Activated CD8-positive, alpha-beta T cell treated with anti-CD3 and anti-CD28 coated beads for 36 hours (primary cell): Measurements from ENCODE around the gene CRACR2A. TPM values are rescaled to one million over a fixed set of nuclear protein-coding genes. Genes with fewer than 3 reads are reported as not detected.

Experiments used
- ATAC-seq: fragments of 200-7000 bp; cut with Tn5 transposase; one replicate; pipeline ENCODE4 v1.10.0; 2021; ENCODE audit warnings: mild to moderate bottlenecking, moderate library complexity
- CTCF ChIA-PET: fragments of 350-600 bp; sonication (Branson Sonifier 250); formaldehyde crosslinking; loops from one replicate; lab custom pipeline; 2021; ENCODE audit warnings: antibody characterized with exemption; lab: Charles Lee
- POLR2A ChIA-PET: fragments of 350-600 bp; sonication (Branson Sonifier 250); formaldehyde crosslinking; loops from one replicate; lab custom pipeline; 2021; ENCODE audit warnings: antibody characterized with exemption; lab: Charles Lee
- DNase-seq: peaks from one replicate; pipeline ENCODE4 v3.0.0-alpha.2; 2020
- H3K27ac Mint-ChIP-seq: one replicate; pipeline ENCODE4 v1.8.0; 2021; ENCODE audit warnings: mild to moderate bottlenecking, mixed read lengths
- H3K27me3 Mint-ChIP-seq: one replicate; pipeline ENCODE4 v1.8.0; 2021; ENCODE audit warnings: mixed read lengths
- H3K36me3 Mint-ChIP-seq: one replicate; pipeline ENCODE4 v1.8.0; 2021; ENCODE audit warnings: low read depth, mixed read lengths
- H3K4me1 Mint-ChIP-seq: one replicate; pipeline ENCODE4 v1.8.0; 2021; ENCODE audit warnings: low read depth, mixed read lengths
- H3K4me3 Mint-ChIP-seq: one replicate; pipeline ENCODE4 v1.8.0; 2021; ENCODE audit warnings: mild to moderate bottlenecking, moderate library complexity, mixed read lengths
- H3K9me3 Mint-ChIP-seq: one replicate; pipeline ENCODE4 v1.8.0; 2021; ENCODE audit warnings: mixed read lengths
- CTCF ChIP-seq: fragments of 200-600 bp; IDR thresholded peaks from one replicate; pipeline ENCODE4 v1.8.0; 2022; ENCODE audit warnings: antibody characterized with exemption, mild to moderate bottlenecking
- intact Hi-C: fragments of 100-400 bp; cut with micrococcal nuclease; formaldehyde crosslinking; loops from one replicate; pipeline ENCODE4 v1.10.0; 2022
- total RNA-seq, 2 experiments: library from RNA; stranded (reverse); gene quantifications; one replicate each; pipeline ENCODE4 v1.2.3, GENCODE V29; 2021

The CRACR2A gene
- total RNA-seq, 2 experiments from 2014 or later: 21.2 to 24.7 TPM

DNA sequence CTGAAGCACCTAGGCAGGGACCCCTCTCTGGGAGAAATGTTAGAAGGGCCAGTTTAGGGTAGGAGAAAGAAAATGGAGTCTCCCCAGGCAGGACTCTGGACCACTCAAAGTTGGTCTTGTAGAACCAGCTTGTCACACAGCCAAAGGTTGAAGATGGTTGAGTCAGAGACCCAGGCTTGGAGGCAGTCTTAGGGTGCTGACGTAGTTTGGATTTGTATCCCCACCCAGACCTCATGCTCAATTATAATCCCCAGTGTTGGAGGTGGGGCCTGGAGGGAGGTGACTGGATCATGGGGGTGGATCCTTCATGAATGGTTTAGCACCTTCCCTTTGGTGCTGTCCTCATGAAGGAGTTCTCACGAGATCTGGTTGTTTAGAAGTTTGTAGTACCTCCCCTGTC is 121.2 kb downstream of the CRACR2A start:
- no peak overlapping the region for H3K27ac Mint-ChIP-seq
- H3K4me3 Mint-ChIP-seq: no peak overlapping the region
- no peaks in the 10 kb centered on the region for H3K4me1 Mint-ChIP-seq
- ATAC-seq (no peak), DNase-seq (no peak)
- peaks cover 21% of the 10 kb centered on the region for H3K36me3 Mint-ChIP-seq
- ChIA-PET CTCF (interaction anchor here (0.9 kb wide), 1 partner anchor 356 kb away, joined by 3 read pairs; no protein-coding TSS in a partner anchor), POLR2A (no interaction called here)
- no peaks in the 10 kb centered on the region for H3K27me3 Mint-ChIP-seq
- no peak for TF ChIP-seq CTCF
- H3K9me3 Mint-ChIP-seq: no peaks in the 10 kb centered on the region
- intact Hi-C loops: no loop called here

GRCh38 chr12:3631272-3631637 is 121.7 kb downstream of the CRACR2A start:
- Mint-ChIP-seq H3K9me3 (no peaks in the 10 kb centered on the region), H3K27me3 (no peaks in the 10 kb centered on the region), H3K36me3 (peaks cover 21% of the 10 kb centered on the region), H3K27ac (no peak overlapping the region), H3K4me1 (no peaks in the 10 kb centered on the region), H3K4me3 (no peak overlapping the region)
- no peak for TF ChIP-seq CTCF
- no peak for DNase-seq
- no peak for ATAC-seq
- CTCF ChIA-PET: no interaction called here
- POLR2A ChIA-PET: no interaction called here
- intact Hi-C loops: no loop called here

- Mint-ChIP-seq H3K27ac (no peak overlapping the region), H3K9me3 (no peaks in the 10 kb centered on the region), H3K36me3 (peaks cover 22% of the 10 kb centered on the region), H3K4me1 (no peaks in the 10 kb centered on the region), H3K4me3 (no peak overlapping the region), H3K27me3 (no peaks in the 10 kb centered on the region)
- ChIA-PET CTCF (interaction anchor here (1.1 kb wide), 1 partner anchor 331 kb away, joined by 3 read pairs; no protein-coding TSS in a partner anchor), POLR2A (no interaction called here)
- no peak for TF ChIP-seq CTCF
- DNase-seq (no peak), ATAC-seq (no peak)
- intact Hi-C loops: no loop called here
Observed at GRCh38 chr12:3630621-3631271, 122.2 kb downstream of the CRACR2A start.

- H3K9me3 Mint-ChIP-seq: no peaks in the 10 kb centered on the region
- intact Hi-C loops: no loop called here
- peaks cover 23% of the 10 kb centered on the region for H3K36me3 Mint-ChIP-seq
- no peak for TF ChIP-seq CTCF
- CTCF ChIA-PET: interaction anchor here (1.1 kb wide), 1 partner anchor 331 kb away, joined by 3 read pairs; no protein-coding TSS in a partner anchor
- ATAC-seq (no peak), DNase-seq (no peak)
- H3K27me3 Mint-ChIP-seq: no peaks in the 10 kb centered on the region
- H3K4me3 Mint-ChIP-seq: no peak overlapping the region
- POLR2A ChIA-PET: no interaction called here
- no peaks in the 10 kb centered on the region for H3K4me1 Mint-ChIP-seq
- H3K27ac Mint-ChIP-seq: no peak overlapping the region
Observed at GRCh38 chr12:3630111-3630510, 122.8 kb downstream of the CRACR2A start.

- no peak for DNase-seq
- no peak overlapping the region for H3K27ac Mint-ChIP-seq
- H3K9me3 Mint-ChIP-seq: no peaks in the 10 kb centered on the region
- ChIA-PET CTCF (no interaction called here), POLR2A (no interaction called here)
- H3K36me3 Mint-ChIP-seq: peaks cover 23% of the 10 kb centered on the region
- H3K4me3 Mint-ChIP-seq: no peak overlapping the region
- no peak for TF ChIP-seq CTCF
- intact Hi-C loops: no loop called here
- H3K4me1 Mint-ChIP-seq: no peaks in the 10 kb centered on the region
- H3K27me3 Mint-ChIP-seq: no peaks in the 10 kb centered on the region
- no peak for ATAC-seq
Observed at GRCh38 chr12:3629057-3629830, 123.7 kb downstream of the CRACR2A start.
